Activated naive CD4-positive, alpha-beta T cell treated with anti-CD3 and anti-CD28 coated beads, Interleukin-2, amount 10 ng/mL, durations not matched to agents 7 days and 5 days (primary cell): ENCODE data around the gene DALRD3.

Experiments
- CTCF ChIA-PET: fragments of 350-600 bp; sonication (Branson Sonifier 250); formaldehyde crosslinking; loops from one replicate; lab custom pipeline; 2021; ENCODE audit warnings: antibody characterized with exemption; lab: Charles Lee
- DNase-seq: peaks from one replicate; pipeline ENCODE4 v3.0.0-alpha.2; 2020
- H3K27ac Mint-ChIP-seq: one replicate; pipeline ENCODE4 v1.8.0; 2021; ENCODE audit warnings: mild to moderate bottlenecking, moderate library complexity, mixed read lengths
- H3K27me3 Mint-ChIP-seq: one replicate; pipeline ENCODE4 v1.8.0; 2021; ENCODE audit warnings: mild to moderate bottlenecking, mixed read lengths
- H3K36me3 Mint-ChIP-seq: one replicate; pipeline ENCODE4 v1.8.0; 2021; ENCODE audit warnings: mixed read lengths
- H3K4me1 Mint-ChIP-seq: one replicate; pipeline ENCODE4 v1.8.0; 2021; ENCODE audit warnings: mixed read lengths
- H3K4me3 Mint-ChIP-seq: one replicate; pipeline ENCODE4 v1.8.0; 2021; ENCODE audit warnings: mild to moderate bottlenecking, moderate library complexity, mixed read lengths
- H3K9me3 Mint-ChIP-seq: one replicate; pipeline ENCODE4 v1.8.0; 2021; ENCODE audit warnings: mixed read lengths

Gene DALRD3

GRCh38 chr3:48966876-48967361 is 51.5 kb downstream of the DALRD3 start:
- no peaks in the 10 kb centered on the region for H3K4me1 Mint-ChIP-seq
- no peak for DNase-seq
- no peaks in the 10 kb centered on the region for H3K27me3 Mint-ChIP-seq
- peaks cover 39% of the 10 kb centered on the region for H3K36me3 Mint-ChIP-seq
- no peak overlapping the region for H3K4me3 Mint-ChIP-seq
- H3K9me3 Mint-ChIP-seq, result no peaks in the 10 kb centered on the region
- CTCF ChIA-PET, result no interaction called here
- peak overlapping the region; percentile 50 for H3K27ac Mint-ChIP-seq

- Mint-ChIP-seq H3K4me1 (no peaks in the 10 kb centered on the region), H3K36me3 (peaks cover 39% of the 10 kb centered on the region), H3K4me3 (no peak overlapping the region), H3K27ac (no peak overlapping the region), H3K9me3 (no peaks in the 10 kb centered on the region), H3K27me3 (no peaks in the 10 kb centered on the region)
- DNase-seq, result no peak
- CTCF ChIA-PET, result no interaction called here
Observed at GRCh38 chr3:48966367-48966766, 52.0 kb downstream of the DALRD3 start.
